HepG2 (cell line): ENCODE data around the gene TMEM19. TPM values are rescaled to one million over a fixed set of nuclear protein-coding genes. Genes with fewer than 3 reads are reported as not detected.

Experiments
- BCL3 ChIP-seq: sonication (generic); formaldehyde crosslinking; IDR thresholded peaks from 2 replicates; pipeline ENCODE4 v1.5.1; 2020; ENCODE audit warnings: mild to moderate bottlenecking, missing genetic modification reagents, moderate library complexity
- CEBPG ChIP-seq: IDR thresholded peaks from 2 replicates; pipeline ENCODE4 v1.6.1; 2016
- GPN1 ChIP-seq: sonication (generic); formaldehyde crosslinking; IDR thresholded peaks from 2 replicates; pipeline ENCODE4 v1.5.1; 2020; ENCODE audit warnings: missing genetic modification reagents, borderline replicate concordance
- KAT8 ChIP-seq: IDR thresholded peaks from 2 replicates; pipeline ENCODE4 v1.6.1; 2016; ENCODE audit warnings: missing genetic modification reagents, missing compliant biosample characterization
- MAF1 ChIP-seq: sonication (generic); formaldehyde crosslinking; IDR thresholded peaks from 2 replicates; pipeline ENCODE4 v1.5.0; 2020; ENCODE audit warnings: missing genetic modification reagents, borderline replicate concordance
- MED8 ChIP-seq: sonication (generic); formaldehyde crosslinking; IDR thresholded peaks from 2 replicates; pipeline ENCODE4 v1.8.1; 2023; ENCODE audit warnings: mild to moderate bottlenecking, missing genetic modification reagents; ENCODE audit not compliant: insufficient replicate concordance
- SNAI1 ChIP-seq: sonication (generic); formaldehyde crosslinking; IDR thresholded peaks from 2 replicates; pipeline ENCODE4 v1.5.0; 2020; ENCODE audit warnings: mild to moderate bottlenecking, missing genetic modification reagents, borderline replicate concordance
- ZBTB10 ChIP-seq: sonication (generic); formaldehyde crosslinking; IDR thresholded peaks from 2 replicates; pipeline ENCODE4 v1.4.0; 2020; ENCODE audit warnings: missing genetic modification reagents, borderline replicate concordance
- ZFP82 ChIP-seq: sonication (generic); formaldehyde crosslinking; IDR thresholded peaks from 2 replicates; pipeline ENCODE4 v1.5.1; 2020; ENCODE audit warnings: mild to moderate bottlenecking, missing genetic modification reagents, borderline replicate concordance
- ZHX2 ChIP-seq, 2 experiments: sonication (generic) in 1 of 2; formaldehyde crosslinking in 1 of 2; IDR thresholded peaks; 2 replicates each; pipeline versions ENCODE4 v1.6.1 to v1.9.0; 2014 to 2022; ENCODE audit warnings: antibody characterized with exemption in 1 of 2, borderline replicate concordance in 1 of 2, inconsistent platforms in 1 of 2, low read depth in 1 of 2, missing genetic modification reagents in 1 of 2
- ZNF44 ChIP-seq: sonication (generic); formaldehyde crosslinking; IDR thresholded peaks from 2 replicates; pipeline ENCODE4 v1.5.1; 2020; ENCODE audit warnings: mild to moderate bottlenecking, missing genetic modification reagents
- ZNF597 ChIP-seq: sonication (generic); formaldehyde crosslinking; IDR thresholded peaks from 2 replicates; pipeline ENCODE4 v1.5.0; 2020; ENCODE audit warnings: missing genetic modification reagents
- ZNF737 ChIP-seq: sonication (generic); formaldehyde crosslinking; IDR thresholded peaks from 2 replicates; pipeline ENCODE4 v1.5.0; 2020; ENCODE audit warnings: missing genetic modification reagents, mild to moderate bottlenecking, borderline replicate concordance
- ZNF770 ChIP-seq: sonication (generic); formaldehyde crosslinking; IDR thresholded peaks from 2 replicates; pipeline ENCODE4 v1.5.0; 2020; ENCODE audit warnings: mild to moderate bottlenecking, missing genetic modification reagents
- polyA plus RNA-seq, 8 experiments: library from polyadenylated mRNA; depleted of rRNA in 3 of 8; stranded (reverse) in 7 of 8; unstranded in 1 of 8; fragments of >200 nt; fragmentation: Illumina TruSeq in 4 of 8; extraction: Trizol in 4 of 8; gene quantifications; 2 replicates each; pipeline versions ENCODE4 v1.2.1 to v1.2.3, GENCODE V29; 2011 to 2016; ENCODE audit warnings: low read depth in 4 of 8, missing spikeins in 1 of 8, mixed read lengths in 1 of 8; ENCODE audit not compliant: insufficient read depth in 1 of 8
- total RNA-seq, 5 experiments: library from RNA; depleted of rRNA; stranded (reverse); fragments of >200 nt; fragmentation: Illumina TruSeq; extraction: Trizol; gene quantifications; 2 replicates each; pipeline ENCODE4 v1.2.3, GENCODE V29; 2016; ENCODE audit warnings: low read depth in 1 of 5

TMEM19 gene
- total and polyA plus RNA-seq, 2 of the 13 experiments (the other 11 are each of a cell fraction or from before 2014, with no cell fraction given): 16.9 to 22.5 TPM

- no peak for TF ChIP-seq GPN1 (CRISPR knock-in tag)
- peak; percentile 51; the same call in 1 of the 2 replicates for TF ChIP-seq ZNF770 (CRISPR knock-in tag)
- no peak; the same call in 1 of the 2 replicates for TF ChIP-seq ZBTB10 (CRISPR knock-in tag)
- no peak for TF ChIP-seq SNAI1 (CRISPR knock-in tag)
- 0 out of 2 replicates have a peak, but pooled peaks have one; percentile 78 for TF ChIP-seq ZNF44 (CRISPR knock-in tag)
- TF ChIP-seq MAF1 (CRISPR knock-in tag): no peak
- no peak for TF ChIP-seq ZNF597
- TF ChIP-seq KAT8 (CRISPR knock-in tag): peak; percentile 81
- peak; percentile 92 for TF ChIP-seq BCL3
- TF ChIP-seq ZHX2 (IDR thresholded peaks at IDR 0.05; ENCODE audit: low read depth): no peak
- no peak for TF ChIP-seq ZHX2 (CRISPR knock-in tag; IDR thresholded peaks at IDR 0.05; ENCODE audit: borderline replicate concordance)
- TF ChIP-seq MED8 (CRISPR knock-in tag): peak; percentile 85
- TF ChIP-seq ZNF737 (CRISPR knock-in tag): no peak
- peak; percentile 30 for TF ChIP-seq CEBPG
- TF ChIP-seq ZFP82 (CRISPR knock-in tag): peak; percentile 79; the same call in 1 of the 2 replicates
These were observed at the start of gene TMEM19 (continued) for GRCh38 chr12:71685914-71686657.
